ENCODE data around the gene SYNE1.
"Not testable (repeated sequence)": the region's sequence is repeated elsewhere in the genome, so short reads cannot be mapped to it uniquely, and the experiment has no call there.

Gene SYNE1, protein sequence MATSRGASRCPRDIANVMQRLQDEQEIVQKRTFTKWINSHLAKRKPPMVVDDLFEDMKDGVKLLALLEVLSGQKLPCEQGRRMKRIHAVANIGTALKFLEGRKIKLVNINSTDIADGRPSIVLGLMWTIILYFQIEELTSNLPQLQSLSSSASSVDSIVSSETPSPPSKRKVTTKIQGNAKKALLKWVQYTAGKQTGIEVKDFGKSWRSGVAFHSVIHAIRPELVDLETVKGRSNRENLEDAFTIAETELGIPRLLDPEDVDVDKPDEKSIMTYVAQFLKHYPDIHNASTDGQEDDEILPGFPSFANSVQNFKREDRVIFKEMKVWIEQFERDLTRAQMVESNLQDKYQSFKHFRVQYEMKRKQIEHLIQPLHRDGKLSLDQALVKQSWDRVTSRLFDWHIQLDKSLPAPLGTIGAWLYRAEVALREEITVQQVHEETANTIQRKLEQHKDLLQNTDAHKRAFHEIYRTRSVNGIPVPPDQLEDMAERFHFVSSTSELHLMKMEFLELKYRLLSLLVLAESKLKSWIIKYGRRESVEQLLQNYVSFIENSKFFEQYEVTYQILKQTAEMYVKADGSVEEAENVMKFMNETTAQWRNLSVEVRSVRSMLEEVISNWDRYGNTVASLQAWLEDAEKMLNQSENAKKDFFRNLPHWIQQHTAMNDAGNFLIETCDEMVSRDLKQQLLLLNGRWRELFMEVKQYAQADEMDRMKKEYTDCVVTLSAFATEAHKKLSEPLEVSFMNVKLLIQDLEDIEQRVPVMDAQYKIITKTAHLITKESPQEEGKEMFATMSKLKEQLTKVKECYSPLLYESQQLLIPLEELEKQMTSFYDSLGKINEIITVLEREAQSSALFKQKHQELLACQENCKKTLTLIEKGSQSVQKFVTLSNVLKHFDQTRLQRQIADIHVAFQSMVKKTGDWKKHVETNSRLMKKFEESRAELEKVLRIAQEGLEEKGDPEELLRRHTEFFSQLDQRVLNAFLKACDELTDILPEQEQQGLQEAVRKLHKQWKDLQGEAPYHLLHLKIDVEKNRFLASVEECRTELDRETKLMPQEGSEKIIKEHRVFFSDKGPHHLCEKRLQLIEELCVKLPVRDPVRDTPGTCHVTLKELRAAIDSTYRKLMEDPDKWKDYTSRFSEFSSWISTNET (N-terminal part only)

DNA sequence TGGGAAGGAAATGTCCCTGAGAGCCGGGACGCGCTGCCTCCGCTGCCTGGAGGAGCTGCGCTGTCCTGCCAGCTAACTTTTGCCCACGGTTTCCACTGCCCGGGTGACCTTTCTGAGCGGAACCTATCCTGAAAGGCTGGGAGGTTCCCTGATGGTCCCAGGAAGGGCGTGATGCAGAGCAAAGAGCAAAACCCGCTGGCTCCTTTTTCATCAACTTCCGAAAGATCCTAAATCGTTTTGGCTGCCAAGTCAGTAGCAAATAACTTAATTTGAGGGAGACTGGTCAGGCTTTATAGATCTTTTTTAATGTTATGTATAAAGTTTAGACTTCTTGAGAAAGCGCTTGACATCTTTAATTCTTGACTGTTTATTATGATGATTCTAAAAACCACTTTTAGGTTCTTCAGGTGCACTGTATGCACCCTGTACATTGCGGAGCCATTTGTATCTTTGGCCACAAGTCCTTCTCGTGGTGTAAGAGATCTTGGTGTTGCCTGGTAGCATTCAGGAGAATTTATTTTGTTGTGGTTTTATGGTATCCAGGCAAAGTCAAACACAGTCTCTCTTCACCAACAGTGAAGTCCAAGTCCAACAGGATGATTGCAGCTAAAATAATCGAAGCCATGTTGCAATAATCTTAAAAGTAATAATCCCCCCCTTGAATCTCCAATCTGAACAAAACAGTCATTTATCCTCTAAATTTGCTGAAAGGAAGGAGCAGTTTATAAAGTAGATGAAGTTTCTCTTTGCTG is at the start of gene SYNE1:
Gene SYNE1 (minus strand): TSS at position 67 of the 752 bp plus-strand sequence. CDS start 9,031 bp downstream, outside the sequence.
- no peak for DNase-seq (ENCODE audit: low spot score)

DNA sequence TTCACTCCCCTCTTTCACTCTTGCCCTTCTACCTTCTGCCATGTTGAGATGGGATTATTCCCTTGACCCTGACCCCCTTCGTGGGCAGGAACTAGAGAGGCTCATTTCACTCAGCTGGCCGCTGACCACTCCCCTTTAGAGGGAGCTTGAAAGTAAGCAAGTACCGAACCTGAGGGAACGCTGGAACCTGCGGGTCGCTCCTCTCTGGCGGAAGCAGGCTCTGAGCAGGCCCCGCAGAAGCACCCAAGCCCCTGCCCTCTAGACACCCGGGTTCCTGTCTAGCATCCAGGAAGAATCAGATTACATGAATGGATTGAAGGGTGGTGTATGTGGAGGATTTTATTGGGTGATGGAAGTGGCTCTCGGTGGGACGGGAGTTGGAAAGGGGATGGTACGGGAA is 48.7 kb upstream of the SYNE1 start:
- DNase-seq (ENCODE audit: low spot score), result no peak

DNA sequence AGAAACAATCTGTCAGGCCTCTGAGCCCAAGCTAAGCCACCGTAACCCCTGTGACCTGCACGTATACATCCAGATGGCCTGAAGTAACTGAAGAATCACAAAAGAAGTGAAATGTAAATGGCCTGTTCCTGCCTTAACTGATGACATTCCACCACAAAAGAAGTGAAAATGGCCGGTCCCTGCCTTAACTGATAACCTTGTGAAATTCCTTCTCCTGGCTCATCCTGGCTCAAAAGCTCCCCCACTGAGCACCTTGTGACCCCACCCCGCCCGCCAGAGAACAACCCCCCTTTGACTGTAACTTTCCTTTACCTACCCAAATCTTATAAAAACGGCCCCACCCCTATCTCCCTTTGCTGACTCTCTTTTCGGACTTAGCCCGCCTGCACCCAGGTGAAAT is 45.8 kb upstream of the SYNE1 start:
- not testable (repeated sequence) for DNase-seq (ENCODE audit: low spot score)

DNA sequence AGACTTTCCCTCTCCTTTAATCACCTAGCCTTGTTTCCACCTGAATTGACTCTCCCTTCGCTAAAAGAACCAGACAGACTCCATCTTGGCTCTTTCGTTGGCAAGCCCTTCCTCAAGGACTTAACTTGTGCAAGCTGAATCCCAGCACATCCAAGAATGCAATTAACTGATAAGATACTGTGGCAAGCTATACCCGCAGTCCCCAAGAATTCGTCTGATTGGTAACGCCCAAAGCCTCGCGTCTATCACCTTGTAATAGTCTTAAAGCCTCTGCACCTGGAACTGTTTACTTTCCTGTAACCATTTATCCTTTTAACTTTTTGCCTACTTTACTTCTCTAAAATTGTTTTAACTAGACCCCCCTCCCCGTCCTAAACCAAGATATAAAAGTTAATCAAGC is 45.0 kb upstream of the SYNE1 start:
- no peak for DNase-seq (ENCODE audit: low spot score)

DNA sequence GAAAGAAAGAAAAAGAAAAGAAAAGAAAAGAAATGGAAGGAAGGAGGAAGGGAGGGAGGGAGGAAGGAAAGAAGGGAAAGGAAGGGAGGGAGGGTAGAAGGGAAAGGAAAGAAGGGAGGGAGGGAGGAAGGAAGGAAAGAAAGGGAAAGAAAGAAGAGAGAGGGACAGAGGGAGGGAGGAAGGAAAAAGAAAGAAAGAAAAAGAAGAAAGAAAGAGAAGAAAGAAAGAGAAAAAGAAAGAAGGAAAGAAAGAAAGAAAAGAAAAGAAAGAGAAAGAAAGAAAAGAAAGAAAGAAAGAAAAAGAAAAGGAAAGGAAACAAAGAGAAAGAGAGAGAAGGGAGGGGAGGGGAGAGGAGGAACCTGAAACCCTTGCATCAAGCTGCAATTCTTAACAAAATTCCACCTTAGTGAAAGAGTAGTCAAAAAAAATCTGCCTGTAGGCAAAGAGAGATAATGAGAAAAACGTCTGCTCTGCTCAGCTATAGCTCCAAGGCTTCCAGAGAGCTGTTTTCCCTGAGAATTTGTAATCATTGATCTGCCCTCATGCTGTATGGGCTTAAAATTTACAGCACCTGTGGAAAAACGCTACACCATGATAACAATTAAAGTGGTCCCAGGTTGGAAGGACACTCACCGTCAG is 43.8 kb upstream of the SYNE1 start:
- DNase-seq (ENCODE audit: low spot score), result no peak

DNA sequence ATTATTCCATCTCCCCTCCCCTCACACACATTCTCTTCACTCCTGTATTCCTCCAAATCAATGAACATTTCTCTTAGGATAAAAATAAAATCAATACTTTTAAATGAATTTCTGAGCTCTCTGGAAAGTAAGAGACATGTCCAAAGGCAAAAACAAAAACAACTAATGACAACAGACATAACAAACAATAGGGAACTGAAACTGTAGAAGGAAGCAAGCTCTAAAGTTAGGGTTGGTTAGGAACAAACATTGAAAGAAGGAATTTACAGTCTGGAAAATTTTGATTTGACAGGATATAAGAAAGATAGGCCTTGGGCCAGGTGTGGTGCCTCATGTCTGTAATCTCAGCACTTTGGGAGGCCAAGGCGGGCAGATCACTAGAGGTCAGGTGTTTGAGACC is 43.0 kb upstream of the SYNE1 start:
- DNase-seq (ENCODE audit: low spot score), result no peak

DNA sequence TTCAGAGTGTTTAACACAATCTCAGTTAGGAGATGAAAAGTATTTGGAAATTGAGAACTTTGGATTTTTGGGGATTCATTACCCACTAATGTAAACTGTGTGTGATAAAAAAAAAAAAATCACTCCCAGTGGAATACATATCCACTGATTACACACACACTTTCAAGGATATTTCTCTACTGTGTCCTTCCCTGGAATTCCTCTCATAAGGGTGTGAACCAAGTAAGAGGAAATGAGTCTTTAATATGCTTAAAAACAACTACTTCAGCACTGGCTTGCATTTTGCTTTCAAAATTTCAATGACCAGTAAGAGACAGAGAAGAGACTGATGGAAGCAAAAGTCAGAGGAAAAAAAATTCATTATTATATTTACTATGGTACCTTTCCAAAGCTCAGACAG is 36.1 kb upstream of the SYNE1 start:
- peak; percentile 68 for DNase-seq (ENCODE audit: low spot score)

DNA sequence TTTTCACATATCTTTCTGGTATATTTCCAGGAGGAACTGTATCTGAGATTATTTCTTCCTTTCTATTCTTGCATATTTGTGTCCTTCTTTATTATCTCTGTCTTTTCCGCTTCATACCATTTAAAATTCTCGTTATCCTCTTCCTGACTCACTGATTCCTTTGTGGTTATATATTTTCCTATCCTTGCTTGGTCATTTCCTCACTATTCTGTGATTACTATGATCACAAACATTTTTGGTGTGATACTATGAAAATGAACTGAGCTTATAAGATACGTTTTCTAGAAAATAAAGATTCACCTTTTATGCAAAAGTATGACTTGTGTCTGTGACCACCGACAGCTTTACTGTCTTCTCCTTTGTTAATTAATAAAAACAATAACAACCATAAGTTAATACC is 34.0 kb upstream of the SYNE1 start:
- peak; percentile 63 for DNase-seq (ENCODE audit: low spot score)

DNA sequence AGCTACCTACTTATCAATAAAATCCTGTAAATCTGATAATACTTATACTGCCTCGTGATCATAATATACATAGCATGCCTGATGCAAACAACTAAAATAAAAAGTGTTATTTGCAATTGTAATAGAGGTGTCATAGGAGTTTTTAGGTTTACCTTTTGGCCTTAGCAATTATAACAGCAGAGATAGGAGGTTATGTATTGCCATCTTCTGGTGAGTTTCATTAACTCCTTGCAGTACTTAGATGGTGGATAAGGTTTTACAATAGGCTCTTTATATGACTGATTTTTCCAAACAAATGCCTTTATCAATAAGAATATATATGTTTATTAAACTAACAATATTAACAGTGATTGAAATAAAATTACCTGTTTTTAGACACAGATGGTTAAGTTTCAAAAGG is 32.7 kb upstream of the SYNE1 start:
- peak; percentile 54 for DNase-seq (ENCODE audit: low spot score)

DNA sequence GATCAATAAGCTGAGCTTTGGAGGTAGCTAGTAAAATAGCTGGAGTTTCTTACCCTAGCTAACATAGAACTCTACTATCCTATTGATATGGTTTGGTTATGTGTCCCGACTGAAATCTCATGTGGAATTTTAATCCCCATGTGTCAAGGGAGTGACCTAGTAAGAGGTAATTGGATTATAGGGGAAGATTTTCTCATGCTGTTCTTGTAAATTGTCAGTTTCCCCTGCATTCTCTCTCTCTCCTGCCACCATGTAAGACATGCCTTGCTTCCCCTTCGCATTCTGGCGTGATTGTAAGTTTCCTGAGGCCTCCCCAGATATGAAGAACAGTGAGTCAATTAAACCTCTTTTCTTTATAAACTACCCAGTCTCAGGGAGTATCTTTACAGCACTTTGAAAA is 24.6 kb upstream of the SYNE1 start:
- DNase-seq (ENCODE audit: low spot score), result no peak

DNA sequence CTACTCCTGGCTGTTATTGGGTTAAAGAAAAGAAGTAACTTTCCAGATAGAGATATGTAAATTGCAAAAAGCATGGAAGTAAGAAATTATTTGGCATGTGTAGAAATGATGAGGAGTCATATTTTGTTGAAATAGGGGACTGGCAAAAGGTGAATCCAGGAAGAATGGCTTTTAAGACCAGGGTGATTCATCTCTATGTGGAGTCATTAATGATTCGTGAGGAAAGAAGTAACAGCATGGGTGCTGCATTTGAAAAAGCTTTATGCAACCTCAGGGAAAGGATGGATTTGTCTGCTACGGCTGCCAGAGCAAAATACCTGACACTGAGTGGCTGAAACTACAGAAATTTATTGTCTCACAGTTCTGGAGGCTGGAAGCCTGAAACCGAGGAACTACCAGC is 14.8 kb upstream of the SYNE1 start:
- DNase-seq (ENCODE audit: low spot score), result no peak

DNA sequence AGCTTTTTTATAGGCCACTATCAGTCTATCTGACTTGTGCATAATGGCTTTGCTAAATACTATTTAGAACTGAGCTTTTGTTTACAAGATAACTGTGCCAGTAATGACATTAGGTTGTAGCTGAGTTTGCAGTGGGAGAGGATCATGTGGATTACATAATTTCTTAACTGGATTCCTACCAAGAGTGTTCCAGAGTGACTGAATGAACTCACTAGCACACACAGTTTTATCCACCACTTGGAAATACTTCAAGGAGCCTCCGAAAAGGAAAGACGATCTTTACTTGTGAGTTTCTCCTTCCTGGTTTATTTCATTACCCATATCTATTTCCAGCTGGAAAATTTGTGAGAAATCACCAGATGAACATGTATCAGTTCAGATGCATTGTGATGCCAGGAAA is 10.9 kb upstream of the SYNE1 start:
- no peak for DNase-seq (ENCODE audit: low spot score)

DNA sequence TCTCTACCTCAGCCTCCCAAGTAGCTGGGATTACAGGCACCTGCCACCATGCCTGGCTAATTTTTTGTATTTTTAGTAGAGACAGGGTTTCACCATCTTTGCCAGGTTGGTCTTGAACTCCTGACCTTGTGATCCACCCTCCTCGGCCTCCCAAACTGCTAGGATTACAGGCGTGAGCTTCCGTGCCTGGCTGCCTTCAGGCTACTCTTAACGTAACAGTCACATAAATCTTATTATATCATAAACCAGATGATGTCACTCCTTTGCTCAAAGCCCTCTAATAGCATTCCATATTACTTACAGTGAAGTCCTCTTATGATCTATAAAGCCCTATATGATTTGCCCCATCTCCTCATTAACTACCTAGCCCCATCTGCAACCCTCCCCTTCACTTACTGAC is 9.6 kb upstream of the SYNE1 start:
- not testable (repeated sequence) for DNase-seq (ENCODE audit: low spot score)

DNA sequence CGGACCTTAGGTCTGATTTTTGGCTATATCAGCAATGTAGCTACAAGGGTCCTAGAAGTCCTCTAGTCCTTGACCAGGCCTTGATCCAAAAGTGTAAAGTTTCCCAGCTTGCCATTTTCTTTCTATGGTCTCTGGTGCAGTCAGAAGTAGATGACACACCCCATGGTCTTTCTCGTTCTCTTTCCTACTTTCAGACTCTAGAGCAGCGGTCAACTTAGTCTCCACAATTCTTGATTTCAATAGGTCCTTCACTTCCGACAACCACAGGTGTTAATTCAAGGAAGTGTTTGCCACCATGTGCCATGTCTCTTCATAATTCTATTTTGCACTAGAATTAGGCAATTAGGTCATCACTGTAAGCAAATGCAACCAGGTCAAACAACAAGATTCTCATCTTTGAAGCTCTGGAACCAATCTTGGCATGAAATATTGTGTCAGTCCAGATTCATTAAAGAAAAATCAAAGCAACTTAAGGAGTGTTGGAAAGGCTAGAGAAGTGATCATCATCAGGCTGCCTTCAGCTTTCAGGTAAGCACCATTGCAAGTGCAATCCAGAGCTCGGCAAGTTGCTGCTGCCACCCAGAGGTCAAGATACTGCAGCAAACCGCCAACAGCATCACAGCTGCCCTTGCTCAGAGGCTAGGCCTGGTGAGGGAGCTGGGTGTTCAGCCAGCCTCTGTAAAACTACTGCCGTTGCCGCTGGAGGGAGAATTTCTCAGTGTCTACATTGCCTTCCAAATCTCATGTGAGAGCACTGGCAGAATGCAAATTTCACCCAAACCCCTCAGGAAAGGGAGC is 5.6 kb upstream of the SYNE1 start:
- peak; percentile 27 for DNase-seq (ENCODE audit: low spot score)

DNA sequence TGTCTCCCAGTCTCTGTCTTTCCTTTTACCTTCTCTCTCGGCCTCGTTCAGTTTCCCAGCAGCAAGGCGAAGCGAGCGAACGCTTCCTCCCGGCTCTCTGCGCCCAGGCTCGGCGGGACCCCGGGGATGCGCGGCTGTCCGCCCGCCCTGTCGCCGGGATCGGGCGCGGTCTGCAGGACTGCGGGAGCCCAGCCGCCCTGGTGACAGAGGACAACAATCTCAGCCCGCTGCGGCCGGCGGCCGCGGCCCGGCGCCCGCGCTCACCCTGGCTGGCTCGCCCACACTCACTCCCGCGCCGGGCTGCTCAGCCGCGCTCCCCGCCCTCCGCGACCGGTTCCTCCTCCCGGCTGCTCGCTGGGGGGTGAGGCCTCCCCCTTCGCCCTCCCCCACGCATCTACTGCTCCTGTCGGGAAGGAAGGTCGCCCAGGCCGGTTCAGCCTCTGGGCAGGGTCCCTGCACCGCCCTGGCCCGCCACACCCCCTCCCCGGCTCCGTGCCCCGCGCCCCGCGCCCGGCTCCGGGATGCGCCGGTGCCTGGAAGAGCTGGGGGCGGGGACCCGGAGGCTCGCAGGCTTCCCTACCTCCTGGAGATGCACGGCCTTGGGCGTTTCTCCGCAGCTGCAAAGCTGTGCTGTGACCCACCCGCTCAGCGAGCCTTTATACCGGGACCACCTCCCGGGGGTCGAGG is 410 bp downstream of the SYNE1 start:
- no peak for DNase-seq (ENCODE audit: low spot score)

DNA sequence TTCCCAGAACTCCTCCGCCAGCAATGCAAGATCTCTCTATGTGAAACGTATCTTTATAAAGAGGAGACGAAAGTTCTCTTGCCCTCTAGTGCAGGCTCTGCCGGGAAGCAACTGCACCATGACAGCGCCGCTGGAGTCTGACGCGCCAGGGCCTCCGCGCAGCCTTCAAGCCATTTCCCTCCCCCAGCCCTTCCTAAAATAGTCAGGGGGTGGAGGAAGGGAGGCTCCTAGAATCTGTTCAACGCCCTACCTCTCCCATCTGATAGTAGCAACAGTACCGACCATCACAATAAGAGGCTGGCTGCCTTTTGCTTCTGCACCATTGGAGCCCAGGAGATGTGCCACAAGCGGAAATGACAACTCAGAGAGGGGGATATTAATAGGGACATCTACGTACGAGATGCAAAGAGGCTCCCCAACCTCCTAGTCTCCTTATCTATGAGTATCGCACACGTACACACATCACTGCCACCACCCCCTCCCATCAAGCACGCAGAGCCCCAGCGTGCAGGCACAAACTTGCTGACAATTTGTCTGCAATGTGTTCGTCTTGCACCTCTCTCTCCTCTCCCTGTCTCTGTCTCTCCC is 1.0 kb downstream of the SYNE1 start:
- DNase-seq (ENCODE audit: low spot score), result no peak

DNA sequence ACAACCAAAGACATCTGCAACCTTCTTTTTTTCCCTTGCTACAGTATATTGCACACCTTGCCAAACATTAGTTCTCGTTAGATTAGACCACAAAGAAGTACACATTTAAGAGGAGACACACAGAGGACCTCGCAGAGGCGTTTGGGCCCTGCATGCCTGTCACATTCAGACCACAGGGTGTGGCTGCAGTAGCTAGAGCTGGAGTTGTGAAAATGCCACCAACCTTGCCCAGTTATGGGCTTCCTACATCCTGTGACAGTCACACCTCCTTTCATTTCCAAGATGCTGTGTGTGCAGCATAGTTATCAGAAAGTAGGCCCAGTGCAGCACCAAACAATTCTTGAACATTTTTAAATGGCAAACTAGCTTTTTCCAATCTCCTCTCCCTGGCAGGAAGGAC is 2.4 kb downstream of the SYNE1 start:
- no peak for DNase-seq (ENCODE audit: low spot score)

DNA sequence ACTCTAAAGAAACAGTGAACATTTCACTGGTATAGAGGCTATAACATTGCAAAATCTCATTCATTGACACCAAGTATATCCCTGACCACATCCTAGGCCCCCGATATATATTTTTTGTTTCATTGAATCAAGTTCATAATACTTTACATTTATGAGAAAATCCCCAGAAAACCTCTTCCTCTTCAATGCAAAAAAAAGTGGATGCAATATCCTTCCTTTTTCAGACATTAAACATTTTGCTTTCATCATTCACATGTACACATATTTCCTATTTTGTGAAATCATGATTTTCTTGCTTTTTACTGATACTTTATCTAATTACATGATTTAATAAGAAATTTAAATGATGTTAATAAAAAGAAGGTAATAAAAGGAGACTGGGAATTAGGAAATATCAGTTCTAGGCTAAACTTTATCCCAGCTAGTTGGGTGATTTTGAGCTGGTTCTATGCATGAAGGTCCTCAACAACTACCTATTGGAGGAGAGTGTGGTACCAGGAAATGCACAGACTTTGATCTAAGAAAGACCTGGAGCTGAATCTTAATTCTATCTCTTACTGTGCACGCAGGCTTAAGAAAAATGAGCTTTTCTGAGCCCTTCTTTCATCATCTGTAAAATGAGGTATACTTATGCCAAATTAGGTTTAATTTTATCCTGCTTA is 4.9 kb downstream of the SYNE1 start:
- DNase-seq (ENCODE audit: low spot score), result no peak

DNA sequence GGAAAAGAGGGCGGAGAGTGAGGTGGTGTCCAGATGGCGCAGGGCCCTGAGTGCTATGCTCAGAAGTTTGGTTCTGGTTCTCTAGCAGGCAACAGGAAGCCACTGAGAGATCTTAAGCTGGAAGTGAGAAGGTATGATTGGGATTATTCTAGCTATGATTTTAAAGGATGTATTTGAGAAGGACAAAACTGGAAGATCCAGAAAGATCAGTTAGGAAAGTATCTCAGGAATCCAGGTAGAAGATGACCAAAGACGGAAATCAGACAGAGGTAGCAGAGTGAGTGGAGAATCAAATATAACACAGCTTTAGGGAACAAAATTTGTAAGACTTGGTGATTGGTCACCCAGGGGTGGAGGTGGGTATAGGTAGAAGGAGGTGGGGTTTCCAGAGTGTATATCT is 5.8 kb downstream of the SYNE1 start:
- DNase-seq (ENCODE audit: low spot score), result no peak
